Panc1 (cell line): ENCODE measurements around the gene DLG2. TPM values are rescaled to one million over a fixed set of nuclear protein-coding genes. Genes with fewer than 3 reads are reported as not detected.

Experiments
- ATAC-seq: fragments of 200-7000 bp; cut with Tn5 transposase; 2 replicates; pipeline ENCODE4 v1.9.1; 2020; ENCODE audit warnings: mild to moderate bottlenecking, moderate library complexity
- BruUV-seq: library from RNA; stranded (reverse); fragments of 400-500 nt; replicated peaks from 2 replicates; lab custom pipeline; 2021; lab: Mats Ljungman, UMichigan
- CTCF ChIA-PET: fragments of 300-600 bp; sonication (Branson Sonifier 250); formaldehyde crosslinking; loops from one replicate; lab custom pipeline; 2022; ENCODE audit warnings: antibody characterized with exemption; lab: Charles Lee
- POLR2A ChIA-PET: fragments of 300-600 bp; sonication (Branson Sonifier 250); formaldehyde crosslinking; loops from one replicate; lab custom pipeline; 2022; ENCODE audit warnings: antibody characterized with exemption; lab: Charles Lee
- DNase-seq: peaks from one replicate; pipeline ENCODE4 v3.0.0-alpha.2; 2010; ENCODE audit warnings: low read depth, low spot score
- H3K27ac ChIP-seq: 2 replicates; pipeline ENCODE4 v1.5.1; 2011; ENCODE audit warnings: mild to moderate bottlenecking, low read length, inconsistent platforms
- H3K27me3 ChIP-seq: fragments of 200-500 bp; sonication (Bioruptor generic); 2 replicates; pipeline ENCODE4 v1.6.0; 2014; ENCODE audit warnings: low read length, inconsistent platforms; ENCODE audit not compliant: control insufficient read depth, insufficient read depth
- H3K36me3 ChIP-seq: fragments of 200-500 bp; sonication (Bioruptor generic); 2 replicates; pipeline ENCODE4 v1.5.1; 2014; ENCODE audit warnings: inconsistent platforms, mild to moderate bottlenecking, low read length, moderate library complexity; ENCODE audit not compliant: control insufficient read depth, insufficient read depth
- H3K4me1 ChIP-seq: 2 replicates; pipeline ENCODE4 v1.5.1; 2011; ENCODE audit warnings: inconsistent platforms, mild to moderate bottlenecking, low read length, moderate library complexity; ENCODE audit not compliant: control insufficient read depth, insufficient read depth
- H3K4me3 ChIP-seq, 2 experiments: 2 replicates each; pipeline ENCODE4 v1.5.1; 2011 to 2012; ENCODE audit warnings: low read depth in 2 of 2, low read length in 2 of 2, mild to moderate bottlenecking in 2 of 2, inconsistent platforms in 1 of 2, moderate library complexity in 1 of 2
- H3K9me3 ChIP-seq: fragments of 200-500 bp; sonication (Bioruptor generic); 2 replicates; pipeline ENCODE4 v1.5.1; 2014; ENCODE audit warnings: low read depth, mild to moderate bottlenecking, inconsistent platforms, low read length, moderate library complexity; ENCODE audit not compliant: control insufficient read depth, insufficient read depth
- POLR2AphosphoS5 ChIP-seq: IDR thresholded peaks from 2 replicates; pipeline ENCODE4 v1.6.1; 2012; ENCODE audit warnings: mild to moderate bottlenecking, low read depth, low read length, moderate library complexity
- REST ChIP-seq, 2 experiments: IDR thresholded peaks; 2 replicates each; pipeline ENCODE4 v1.6.1; 2011 to 2012; ENCODE audit warnings: low read depth in 2 of 2, control low read depth in 1 of 2, low read length in 1 of 2, mild to moderate bottlenecking in 1 of 2, moderate library complexity in 1 of 2; ENCODE audit not compliant: insufficient read depth in 1 of 2
- SIN3A ChIP-seq: IDR thresholded peaks from 2 replicates; pipeline ENCODE4 v1.6.1; 2012; ENCODE audit warnings: low read depth, mild to moderate bottlenecking, low read length, moderate library complexity, borderline replicate concordance; ENCODE audit not compliant: insufficient read depth
- TCF7L2 ChIP-seq: IDR thresholded peaks from 2 replicates; pipeline ENCODE4 v1.6.1; 2011; ENCODE audit warnings: mild to moderate bottlenecking, low read depth, low read length, inconsistent platforms
- in situ Hi-C: cut with HindIII; loops from 2 replicates; pipeline ENCODE4 v1.10.0; 2016; ENCODE audit warnings: low sequenced_read_pairs, low pct_unique_long_range_greater_than_20kb
- intact Hi-C: fragments of 100-400 bp; cut with micrococcal nuclease; formaldehyde crosslinking; loops from one replicate; pipeline ENCODE4 v1.10.0; 2022; ENCODE audit not compliant: unreplicated experiment
- total RNA-seq: library from RNA; stranded (reverse); gene quantifications from one replicate; pipeline ENCODE4 v1.2.1, GENCODE V29; 2021; ENCODE audit not compliant: unreplicated experiment
- TF ChIP-seq, protein P1 (sequence below): fragments of 450-650 bp; IDR thresholded peaks from 2 replicates; pipeline ENCODE4 v1.5.1; 2017; ENCODE audit warnings: mild to moderate bottlenecking

DLG2 gene
- total RNA-seq, 1 experiment from 2014 or later, result 4.2 TPM

DNA sequence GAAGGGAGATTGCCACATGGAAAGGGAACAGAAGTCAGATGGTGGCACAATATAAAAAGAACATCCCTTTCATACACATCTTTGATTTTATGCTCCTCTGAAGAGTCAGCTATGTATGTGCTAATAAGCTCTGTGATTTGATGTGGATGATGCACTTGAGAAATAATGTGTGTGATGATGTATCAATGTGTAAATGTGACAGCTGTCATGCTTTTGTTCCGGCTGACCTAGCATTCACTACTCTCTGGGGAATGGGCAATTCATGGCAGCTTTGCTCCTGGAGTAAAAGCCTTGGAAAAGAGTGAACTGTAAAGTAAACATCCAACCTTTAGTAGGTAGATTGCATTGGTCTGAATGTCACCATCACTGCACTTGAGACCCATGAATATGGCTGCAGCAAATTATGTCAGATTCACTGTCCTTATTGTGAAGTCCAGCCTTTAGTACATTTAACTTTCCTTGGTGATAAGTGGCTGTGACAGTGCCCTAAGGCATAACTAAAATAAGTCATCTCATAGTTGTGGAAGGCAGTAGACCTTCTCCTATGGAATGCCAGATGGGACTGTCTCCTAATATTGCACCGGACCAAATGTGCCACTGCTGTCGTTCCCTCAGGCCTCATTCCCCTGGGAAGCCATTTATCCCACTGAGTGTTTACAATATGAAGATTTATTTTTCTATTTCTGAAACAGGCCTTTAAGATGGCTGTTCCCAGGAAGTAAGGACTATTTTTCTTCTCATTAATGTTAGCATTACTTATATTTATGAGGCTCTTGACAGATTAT lies 2162.8 kb downstream of the DLG2 start:
- H3K9me3 ChIP-seq, result no peaks in the 10 kb centered on the region
- H3K27ac ChIP-seq, result no peak overlapping the region
- in situ Hi-C loops, result no loop called here
- ChIA-PET CTCF (no interaction called here), POLR2A (no interaction called here)
- H3K4me3 ChIP-seq, result no peak overlapping the region
- no peaks in the 10 kb centered on the region for H3K36me3 ChIP-seq
- TF ChIP-seq, protein P1, sequence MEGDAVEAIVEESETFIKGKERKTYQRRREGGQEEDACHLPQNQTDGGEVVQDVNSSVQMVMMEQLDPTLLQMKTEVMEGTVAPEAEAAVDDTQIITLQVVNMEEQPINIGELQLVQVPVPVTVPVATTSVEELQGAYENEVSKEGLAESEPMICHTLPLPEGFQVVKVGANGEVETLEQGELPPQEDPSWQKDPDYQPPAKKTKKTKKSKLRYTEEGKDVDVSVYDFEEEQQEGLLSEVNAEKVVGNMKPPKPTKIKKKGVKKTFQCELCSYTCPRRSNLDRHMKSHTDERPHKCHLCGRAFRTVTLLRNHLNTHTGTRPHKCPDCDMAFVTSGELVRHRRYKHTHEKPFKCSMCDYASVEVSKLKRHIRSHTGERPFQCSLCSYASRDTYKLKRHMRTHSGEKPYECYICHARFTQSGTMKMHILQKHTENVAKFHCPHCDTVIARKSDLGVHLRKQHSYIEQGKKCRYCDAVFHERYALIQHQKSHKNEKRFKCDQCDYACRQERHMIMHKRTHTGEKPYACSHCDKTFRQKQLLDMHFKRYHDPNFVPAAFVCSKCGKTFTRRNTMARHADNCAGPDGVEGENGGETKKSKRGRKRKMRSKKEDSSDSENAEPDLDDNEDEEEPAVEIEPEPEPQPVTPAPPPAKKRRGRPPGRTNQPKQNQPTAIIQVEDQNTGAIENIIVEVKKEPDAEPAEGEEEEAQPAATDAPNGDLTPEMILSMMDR, result no peak
- TF ChIP-seq REST (IDR thresholded peaks at IDR 0.05; ENCODE audit: insufficient read depth in 1 of 2, low read depth in 2 of 2, low read length in 1 of 2) (no peak), POLR2AphosphoS5 (no peak), TCF7L2 (no peak), SIN3A (no peak)
- no peaks in the 10 kb centered on the region for H3K27me3 ChIP-seq
- BruUV-seq, result no TSS peak
- no peak for ATAC-seq
- DNase-seq, result no peak
- intact Hi-C loops, result no loop called here
- no peaks in the 10 kb centered on the region for H3K4me1 ChIP-seq

- in situ Hi-C loops, result no loop called here
- no peak for TF ChIP-seq REST (IDR thresholded peaks at IDR 0.05; ENCODE audit: insufficient read depth in 1 of 2, low read depth in 2 of 2, low read length in 1 of 2)
- TF ChIP-seq TCF7L2, result no peak
- no peak for TF ChIP-seq SIN3A
- no peak for TF ChIP-seq POLR2AphosphoS5
- TF ChIP-seq, protein P1, result no peak
- intact Hi-C loops, result no loop called here
- CTCF ChIA-PET, result no interaction called here
- H3K27ac ChIP-seq, result no peak overlapping the region
- no peaks in the 10 kb centered on the region for H3K36me3 ChIP-seq
- ATAC-seq (no peak), DNase-seq (no peak)
- no peak overlapping the region for H3K4me3 ChIP-seq
- no peaks in the 10 kb centered on the region for H3K9me3 ChIP-seq
- no TSS peak for BruUV-seq
- no peaks in the 10 kb centered on the region for H3K4me1 ChIP-seq
- no peaks in the 10 kb centered on the region; the same call in none of the 2 replicates for H3K27me3 ChIP-seq
- POLR2A ChIA-PET, result interaction anchor here (0.5 kb wide), 1 partner anchor 93 kb away, joined by 7 read pairs; no protein-coding TSS in a partner anchor
Measured at GRCh38 chr11:83459798-83460197, 2167.3 kb downstream of the DLG2 start.
